ENCODE results near the gene CDC42BPB.

CDC42BPB gene

GRCh38 chr14:102951799-102952198, 105.5 kb downstream of the CDC42BPB start:
- TF ChIP-seq, protein P1, sequence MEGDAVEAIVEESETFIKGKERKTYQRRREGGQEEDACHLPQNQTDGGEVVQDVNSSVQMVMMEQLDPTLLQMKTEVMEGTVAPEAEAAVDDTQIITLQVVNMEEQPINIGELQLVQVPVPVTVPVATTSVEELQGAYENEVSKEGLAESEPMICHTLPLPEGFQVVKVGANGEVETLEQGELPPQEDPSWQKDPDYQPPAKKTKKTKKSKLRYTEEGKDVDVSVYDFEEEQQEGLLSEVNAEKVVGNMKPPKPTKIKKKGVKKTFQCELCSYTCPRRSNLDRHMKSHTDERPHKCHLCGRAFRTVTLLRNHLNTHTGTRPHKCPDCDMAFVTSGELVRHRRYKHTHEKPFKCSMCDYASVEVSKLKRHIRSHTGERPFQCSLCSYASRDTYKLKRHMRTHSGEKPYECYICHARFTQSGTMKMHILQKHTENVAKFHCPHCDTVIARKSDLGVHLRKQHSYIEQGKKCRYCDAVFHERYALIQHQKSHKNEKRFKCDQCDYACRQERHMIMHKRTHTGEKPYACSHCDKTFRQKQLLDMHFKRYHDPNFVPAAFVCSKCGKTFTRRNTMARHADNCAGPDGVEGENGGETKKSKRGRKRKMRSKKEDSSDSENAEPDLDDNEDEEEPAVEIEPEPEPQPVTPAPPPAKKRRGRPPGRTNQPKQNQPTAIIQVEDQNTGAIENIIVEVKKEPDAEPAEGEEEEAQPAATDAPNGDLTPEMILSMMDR (IDR thresholded peaks at IDR 0.05) = no peak

- TF ChIP-seq, protein P1 (IDR thresholded peaks at IDR 0.05) = no peak
Observed at GRCh38 chr14:102951034-102951433, 106.3 kb downstream of the CDC42BPB start.

DNA sequence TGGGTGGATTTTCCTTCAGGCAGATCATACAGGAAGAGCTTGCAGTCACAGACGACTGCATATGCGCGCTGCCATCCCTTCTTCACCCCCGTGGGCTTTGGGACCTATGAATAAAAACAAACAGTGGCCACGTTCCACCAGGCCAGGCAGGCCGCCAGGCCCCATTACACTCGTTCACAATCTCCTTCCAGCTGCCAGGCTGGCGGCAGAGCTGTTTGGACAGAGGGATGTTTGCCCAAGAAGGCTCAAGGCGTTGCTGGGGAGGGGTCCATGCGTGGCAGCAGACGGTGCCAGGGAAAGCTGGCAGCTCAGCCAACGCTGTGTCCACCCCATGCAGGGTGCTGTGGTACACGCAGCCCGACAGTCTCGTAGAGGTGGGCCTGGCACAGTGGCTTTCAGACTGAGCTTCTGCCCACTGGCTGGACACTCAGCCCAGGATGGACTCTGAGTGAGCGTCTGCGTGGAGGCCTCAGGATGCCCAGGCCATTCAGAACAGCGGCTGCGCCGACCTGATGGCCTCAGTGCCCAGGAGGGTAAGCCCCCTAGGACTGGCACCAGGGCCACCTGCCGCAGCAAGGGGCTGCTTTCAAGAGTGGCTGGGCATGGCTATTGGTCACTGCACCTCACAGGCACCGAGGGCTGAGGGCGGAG, 107.4 kb downstream of the CDC42BPB start:
- TF ChIP-seq, protein P1 (IDR thresholded peaks at IDR 0.05) = no peak

DNA sequence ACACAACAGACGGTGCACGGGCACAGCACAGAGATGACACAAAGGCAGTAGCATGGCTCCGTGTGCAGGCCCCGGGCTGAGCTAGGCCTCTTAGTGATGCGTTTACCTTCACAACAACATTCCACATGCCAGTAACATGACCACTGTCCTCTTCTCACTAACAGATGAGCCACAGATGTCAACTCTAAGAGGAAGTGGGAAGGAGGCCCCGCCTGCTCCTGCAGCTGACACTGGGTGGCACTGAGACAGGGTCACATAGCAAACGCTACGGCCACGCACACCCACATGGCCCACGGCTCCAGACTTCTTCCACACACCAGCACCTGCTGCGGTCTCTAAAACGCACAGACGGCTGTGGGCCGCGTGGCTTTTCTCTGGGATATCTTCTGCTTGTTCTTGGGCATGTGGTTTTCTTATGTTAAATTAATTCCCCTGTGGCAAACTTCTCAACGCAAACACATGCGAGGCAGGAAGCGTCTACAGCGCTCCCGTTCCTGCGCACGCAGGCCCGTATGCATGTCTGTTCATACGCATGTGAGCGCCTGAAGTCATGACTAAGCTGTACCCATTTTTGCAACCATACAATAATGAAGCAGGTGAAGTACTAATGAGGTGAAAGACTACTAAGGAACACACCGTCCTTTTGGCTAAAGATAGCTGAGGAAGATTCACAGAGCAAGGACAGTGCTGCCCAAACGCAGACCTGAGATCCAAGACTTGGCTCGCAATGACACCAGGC, 108.1 kb downstream of the CDC42BPB start:
- TF ChIP-seq, protein P1 (IDR thresholded peaks at IDR 0.05) = no peak

DNA sequence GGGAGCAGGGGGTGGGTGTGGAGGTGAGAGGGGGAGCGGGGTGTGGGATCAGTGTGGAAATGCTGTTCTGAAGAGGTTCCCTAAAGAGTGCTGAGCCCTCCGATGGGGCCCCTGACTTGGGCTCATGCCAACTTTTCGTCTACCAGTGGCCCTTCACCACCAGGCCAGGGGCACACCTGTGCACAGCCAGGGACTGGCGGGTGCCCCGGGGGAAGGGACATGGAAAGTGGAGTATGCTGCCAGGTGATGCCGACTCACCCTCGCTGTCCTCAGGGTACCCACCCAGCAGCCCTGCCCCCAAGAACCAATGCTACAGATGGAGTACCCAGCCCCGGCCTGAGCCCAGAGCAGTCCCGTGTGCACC, 108.7 kb downstream of the CDC42BPB start:
- TF ChIP-seq, protein P1 (IDR thresholded peaks at IDR 0.05) = no peak

- TF ChIP-seq, protein P1 (IDR thresholded peaks at IDR 0.05) = no peak
Observed at GRCh38 chr14:102947321-102948103, 109.8 kb downstream of the CDC42BPB start.

DNA sequence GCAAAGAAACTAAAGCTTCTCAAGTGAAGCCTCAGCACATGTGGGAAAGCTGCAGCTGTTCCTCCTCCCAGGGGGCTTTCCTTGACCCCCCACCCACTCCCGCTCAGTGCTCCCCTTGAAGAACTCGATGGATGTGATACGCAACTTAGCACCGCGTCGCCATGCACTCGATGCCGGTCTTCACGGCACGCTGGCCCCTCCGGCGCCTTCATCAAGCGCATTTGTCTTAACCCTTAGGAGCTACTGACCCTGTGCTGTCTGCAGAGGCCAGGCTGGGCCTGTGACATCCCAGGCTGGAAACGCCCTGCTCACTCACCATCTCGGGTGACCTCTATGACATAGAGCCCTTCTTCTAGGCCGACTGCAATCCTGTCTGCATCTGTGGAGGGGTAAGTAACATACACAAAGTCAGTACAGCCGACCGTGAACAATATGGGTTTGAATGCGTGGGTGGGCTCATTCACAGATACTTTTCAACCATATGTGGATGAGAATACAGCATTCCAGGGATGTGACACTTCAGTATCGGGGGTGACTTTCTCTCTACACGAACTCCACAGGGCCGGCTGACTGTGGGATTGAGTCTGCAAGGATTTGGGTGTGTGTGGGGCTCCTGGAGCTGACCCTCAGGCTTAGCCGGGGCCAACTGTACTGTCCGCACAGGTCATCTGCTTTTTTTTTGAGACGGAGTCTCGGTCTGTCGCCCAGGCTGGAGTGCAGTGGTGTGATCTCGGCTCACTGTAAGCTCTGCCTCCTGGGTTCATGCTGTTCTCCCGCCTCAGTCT, 111.8 kb downstream of the CDC42BPB start:
- TF ChIP-seq, protein P1 (IDR thresholded peaks at IDR 0.05) = no peak

All from LNCAP (cell line).